Breast epithelium (tissue), 4 donors: Measurements from ENCODE around the gene HDHD2. TPM values are rescaled to one million over a fixed set of nuclear protein-coding genes. Genes with fewer than 3 reads are reported as not detected.
A peak's percentile ranks its signal among the peaks of the same experiment; 100 is the strongest.
"Not testable (repeated sequence)": the region's sequence is repeated elsewhere in the genome, so short reads cannot be mapped to it uniquely, and the experiment has no call there.

Source experiments
- DNase-seq, 2 donors: peaks; one replicate each; pipeline ENCODE4 v3.0.0-alpha.2; 2019; ENCODE audit warnings: low spot score in 2 of 2
- H3K27ac ChIP-seq, 2 donors: fragments of 200-600 bp; sonication (generic) in 1 of 2; one replicate each; pipeline ENCODE4 v1.5.1; 2016 to 2019; ENCODE audit warnings: mild to moderate bottlenecking in 1 of 2
- H3K27me3 ChIP-seq, 2 donors: fragments of 200-600 bp; sonication (generic) in 1 of 2; one replicate each; pipeline versions ENCODE4 v1.5.1 to v1.6.0; 2017 to 2019; ENCODE audit warnings: control low read depth in 1 of 2, mild to moderate bottlenecking in 1 of 2
- H3K36me3 ChIP-seq: fragments of 200-600 bp; one replicate; pipeline ENCODE4 v1.5.1; 2019
- H3K4me1 ChIP-seq, 2 donors: fragments of 200-600 bp; sonication (generic); one replicate each; pipeline ENCODE4 v1.5.1; 2016 to 2019; ENCODE audit warnings: control low read depth in 1 of 2
- H3K4me3 ChIP-seq, 3 donors: fragments of 200-600 bp; sonication (generic); 1 replicate in 2 of 3; 2 replicates in 1 of 3; pipeline ENCODE4 v1.5.1; 2016 to 2019; ENCODE audit warnings: mild to moderate bottlenecking in 3 of 3, moderate library complexity in 2 of 3
- H3K9me3 ChIP-seq, 2 donors: fragments of 200-600 bp; sonication (generic) in 1 of 2; one replicate each; pipeline ENCODE4 v1.5.1; 2016 to 2019; ENCODE audit warnings: control low read depth in 1 of 2
- CTCF ChIP-seq, 3 donors: fragments of 450-650 bp; IDR thresholded peaks; one replicate each; pipeline ENCODE4 v1.5.1; 2016 to 2017; ENCODE audit warnings: antibody characterized with exemption in 3 of 3, mild to moderate bottlenecking in 3 of 3, moderate library complexity in 3 of 3
- POLR2A ChIP-seq: fragments of 450-650 bp; IDR thresholded peaks from one replicate; pipeline ENCODE4 v1.6.1; 2016; ENCODE audit warnings: antibody characterized with exemption, mild to moderate bottlenecking, moderate library complexity
- POLR2AphosphoS5 ChIP-seq, 3 donors: sonication (generic); formaldehyde crosslinking; IDR thresholded peaks; one replicate each; pipeline ENCODE4 v1.6.1; 2017; ENCODE audit warnings: antibody characterized with exemption in 3 of 3
- intact Hi-C: fragments of 100-400 bp; cut with DNase I; formaldehyde crosslinking; loops from one replicate; pipeline ENCODE4 v1.15.1; 2023; ENCODE audit warnings: low total_unique reads
- total RNA-seq, 3 donors: library from RNA; depleted of rRNA; stranded (reverse); fragments of >200 nt; gene quantifications; one replicate each; pipeline ENCODE4 v1.1.0, GENCODE V29; 2016

Gene HDHD2, protein sequence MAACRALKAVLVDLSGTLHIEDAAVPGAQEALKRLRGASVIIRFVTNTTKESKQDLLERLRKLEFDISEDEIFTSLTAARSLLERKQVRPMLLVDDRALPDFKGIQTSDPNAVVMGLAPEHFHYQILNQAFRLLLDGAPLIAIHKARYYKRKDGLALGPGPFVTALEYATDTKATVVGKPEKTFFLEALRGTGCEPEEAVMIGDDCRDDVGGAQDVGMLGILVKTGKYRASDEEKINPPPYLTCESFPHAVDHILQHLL
- total RNA-seq, result 10 to 100 TPM; 18.7 to 41.0 (median 24.9) TPM

GRCh38 chr18:47150029-47150823, at the start of gene HDHD2:
Gene HDHD2 (minus strand): TSS chr18:47150500. CDS start chr18:47136439, 14,061 bp downstream.
- peak; percentile 26 to 85 for DNase-seq
- H3K27ac ChIP-seq, result peak within 1 kb of the TSS; percentile 86 to 96
- TF ChIP-seq POLR2AphosphoS5 (IDR thresholded peaks at IDR 0.05) (peak; percentile 77 to 93 (median 77)), POLR2A (peak; percentile 76), CTCF (IDR thresholded peaks at IDR 0.05) (no peak)
- H3K4me1 ChIP-seq, result no peaks in the 10 kb centered on the region
- no peaks in the 10 kb centered on the region for H3K27me3 ChIP-seq
- intact Hi-C loops, result no loop called here
- peak within 1 kb of the TSS; percentile 63 to 95 (median 88) for H3K4me3 ChIP-seq
- H3K36me3 ChIP-seq, result no peaks in the 10 kb centered on the region
- H3K9me3 ChIP-seq, result no peaks in the 10 kb centered on the region

DNA sequence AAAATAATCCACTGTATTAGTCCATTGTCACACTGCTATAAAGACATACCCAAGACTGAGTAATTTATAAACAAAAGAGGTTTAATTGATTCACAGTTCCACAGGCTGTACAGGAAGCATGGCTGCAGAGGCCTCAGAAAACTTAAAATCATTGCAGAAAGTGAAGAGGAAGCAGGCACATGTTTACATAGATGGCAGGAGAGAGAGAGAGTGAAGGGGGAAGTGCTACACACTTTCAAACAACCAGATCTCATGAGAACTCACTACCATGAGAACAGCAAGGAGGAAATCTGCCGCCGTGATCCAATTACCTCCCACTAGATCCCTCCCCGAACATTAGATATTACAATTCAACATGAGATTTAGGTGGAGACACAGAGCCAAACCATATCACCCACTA, 45.7 kb upstream of the HDHD2 start:
- H3K9me3 ChIP-seq, H3K4me1 ChIP-seq, H3K4me3 ChIP-seq, intact Hi-C loops, H3K36me3 ChIP-seq, H3K27ac ChIP-seq, DNase-seq, H3K27me3 ChIP-seq: not testable (repeated sequence)

GRCh38 chr18:47191961-47192360, 41.7 kb upstream of the HDHD2 start:
- no peaks in the 10 kb centered on the region for H3K9me3 ChIP-seq
- no peak overlapping the region for H3K27ac ChIP-seq
- peaks cover 0 to 3% of the 10 kb centered on the region in 2 donors for H3K27me3 ChIP-seq
- H3K4me1 ChIP-seq, result no peaks in the 10 kb centered on the region
- intact Hi-C loops, result loop anchor here (5.0 kb wide), 1 partner anchor 935 kb away; no protein-coding TSS in a partner anchor
- H3K36me3 ChIP-seq, result no peaks in the 10 kb centered on the region
- no peak overlapping the region for H3K4me3 ChIP-seq
- DNase-seq, result no peak
- TF ChIP-seq CTCF (IDR thresholded peaks at IDR 0.05) (no peak), POLR2AphosphoS5 (IDR thresholded peaks at IDR 0.05) (no peak), POLR2A (no peak)

DNA sequence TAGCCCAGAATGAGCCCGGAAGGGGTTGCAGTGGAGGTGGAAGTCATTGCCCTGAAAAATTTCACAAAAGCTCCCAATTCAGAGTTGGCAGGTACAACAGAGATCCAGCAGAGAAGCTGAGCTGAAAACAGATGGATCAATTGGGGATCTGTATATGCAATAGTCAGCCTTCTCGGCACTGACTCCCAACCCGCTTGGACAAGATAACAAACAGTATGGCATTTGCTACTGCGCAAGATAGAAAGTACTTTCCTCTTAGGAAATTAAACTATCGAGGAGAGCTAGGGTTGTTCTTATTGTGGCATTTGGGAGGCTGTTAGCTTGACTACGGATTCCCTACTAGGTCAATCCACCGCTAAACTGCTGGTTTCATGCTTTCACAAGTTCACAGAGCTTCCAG, 37.4 kb upstream of the HDHD2 start:
- Histone ChIP-seq H3K36me3 (no peaks in the 10 kb centered on the region), H3K4me3 (no peak overlapping the region), H3K4me1 (no peaks in the 10 kb centered on the region), H3K27ac (no peak overlapping the region), H3K27me3 (no peaks in the 10 kb centered on the region), H3K9me3 (peaks cover 5 to 15% of the 10 kb centered on the region in 2 donors)
- no peak for DNase-seq
- TF ChIP-seq POLR2A, result no peak
- TF ChIP-seq POLR2AphosphoS5 (IDR thresholded peaks at IDR 0.05), result no peak
- TF ChIP-seq CTCF (IDR thresholded peaks at IDR 0.05), result no peak
- intact Hi-C loops, result loop anchor here (5.0 to 10.0 kb wide), 2 partner anchors 73 to 705 kb away; no protein-coding TSS in a partner anchor

DNA sequence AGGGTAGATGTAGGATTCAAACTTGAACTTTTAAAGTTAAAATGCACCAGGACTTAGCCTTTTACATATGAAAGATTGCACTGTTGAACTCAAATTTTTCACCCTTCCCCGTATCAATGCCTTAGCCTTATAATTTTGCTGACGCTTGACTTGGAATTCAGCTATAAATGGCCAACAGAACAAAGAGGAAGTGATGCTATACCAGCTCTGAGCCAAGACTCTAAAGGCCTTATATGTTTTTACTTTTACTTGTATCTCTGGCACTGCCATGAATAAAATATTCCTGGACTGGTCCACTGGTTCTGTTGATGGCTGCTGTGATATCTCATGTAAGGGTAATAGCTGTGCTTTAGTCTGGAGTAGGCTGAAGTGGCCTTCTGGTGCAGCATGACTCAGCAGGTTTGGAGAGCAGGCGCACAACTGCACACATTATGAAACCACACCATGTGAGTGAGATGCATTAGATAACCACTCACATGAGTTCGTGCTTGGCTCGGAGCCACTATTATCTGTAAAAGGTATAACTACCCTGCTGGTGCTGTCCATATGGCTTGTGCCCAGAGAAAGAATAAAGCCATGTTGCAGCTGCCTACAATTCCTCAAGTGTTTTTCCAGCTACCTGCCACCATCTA, 34.2 kb upstream of the HDHD2 start:
- H3K4me3 ChIP-seq, result no peak overlapping the region
- no peak overlapping the region for H3K27ac ChIP-seq
- no peaks in the 10 kb centered on the region for H3K36me3 ChIP-seq
- DNase-seq, result no peak
- no peaks in the 10 kb centered on the region for H3K4me1 ChIP-seq
- H3K9me3 ChIP-seq, result peaks cover 5 to 15% of the 10 kb centered on the region in 2 donors
- no peaks in the 10 kb centered on the region for H3K27me3 ChIP-seq
- intact Hi-C loops, result loop anchor here (5.0 to 10.0 kb wide), 2 partner anchors 70 to 708 kb away; no protein-coding TSS in a partner anchor
- TF ChIP-seq POLR2AphosphoS5 (IDR thresholded peaks at IDR 0.05) (no peak), CTCF (IDR thresholded peaks at IDR 0.05) (no peak), POLR2A (no peak)

DNA sequence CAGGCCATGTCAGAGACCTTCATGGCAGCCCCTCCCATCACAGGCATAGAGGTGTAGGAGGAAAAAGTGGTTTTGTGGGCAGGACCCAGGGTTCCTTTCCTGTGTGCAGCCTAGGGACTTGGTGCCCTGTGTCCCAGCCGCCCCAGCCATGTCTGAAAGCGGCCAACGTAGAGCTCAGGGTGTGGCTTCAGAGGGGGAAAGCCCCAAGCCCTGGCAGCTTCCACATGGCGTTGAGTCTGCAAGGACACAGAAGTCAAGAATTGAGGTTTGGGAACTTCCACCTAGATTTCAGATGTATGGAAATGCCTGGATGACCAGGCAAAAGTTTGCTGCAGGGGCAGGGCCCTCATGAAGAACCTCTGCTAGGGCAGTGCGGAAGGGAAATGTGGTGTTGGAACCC, 31.9 kb upstream of the HDHD2 start:
- intact Hi-C loops, result loop anchor here (10.0 kb wide), 1 partner anchor 67 kb away; no protein-coding TSS in a partner anchor
- H3K4me1 ChIP-seq, H3K27me3 ChIP-seq, H3K27ac ChIP-seq, H3K36me3 ChIP-seq, DNase-seq, H3K4me3 ChIP-seq: not testable (repeated sequence)
- H3K9me3 ChIP-seq, result peaks cover 5 to 15% of the 10 kb centered on the region in 2 donors
